ENCODE results near the gene TRMT10B. TPM values are rescaled to one million over a fixed set of nuclear protein-coding genes. Genes with fewer than 3 reads are reported as not detected.

Gene TRMT10B
- total and polyA plus RNA-seq, 10 of the 15 experiments (the other 5 are each of a cell fraction or from before 2014, with no cell fraction given) = 3.7 to 11.7 (median 6.8) TPM

- TF ChIP-seq TCF12 (IDR thresholded peaks at IDR 0.05; ENCODE audit: low read depth, low read length) (no peak), BCL3 (IDR thresholded peaks at IDR 0.05; ENCODE audit: borderline replicate concordance, insufficient read depth, low read depth, low read length, poor library complexity, severe bottlenecking) (no peak), CEBPB (IDR thresholded peaks at IDR 0.05; ENCODE audit: borderline replicate concordance in 1 of 2, low read depth in 2 of 2, low read length in 2 of 2) (no peak), EP300 (IDR thresholded peaks at IDR 0.05; ENCODE audit: borderline replicate concordance in 1 of 2, control insufficient read depth in 1 of 2, low read depth in 2 of 2, low read length in 2 of 2) (no peak)
Observed at GRCh38 chr9:37758747-37759146, 5.1 kb downstream of the TRMT10B start (continued).

GRCh38 chr9:37760416-37761161, 7.0 kb downstream of the TRMT10B start:
- POLR2A ChIA-PET = no interaction called here
- H3K4me3 ChIP-seq = no peak overlapping the region
- no peaks in the 10 kb centered on the region for H3K9me3 ChIP-seq (replicated peaks; ENCODE audit: control insufficient read depth, insufficient read depth, low read length)
- no peak for DNase-seq (ENCODE audit: low read depth, low spot score)
- H3K79me2 ChIP-seq (ENCODE audit: control insufficient read depth, insufficient read depth, low read length) = no peaks in the 10 kb centered on the region
- CTCF ChIA-PET = interaction anchor here (0.7 to 1.4 kb wide), 3 partner anchors 10 to 13 kb away, joined by 3 to 5 read pairs (median 3); no protein-coding TSS in a partner anchor
- H3K36me3 ChIP-seq (ENCODE audit: control insufficient read depth in 2 of 2, insufficient read depth in 2 of 2, low read length in 1 of 2) = no peaks in the 10 kb centered on the region
- in situ Hi-C loops (cut with MboI) (no loop called here), intact Hi-C loops (cut with micrococcal nuclease; ENCODE audit: unreplicated experiment) (no loop called here)
- no TSS peak for BruUV-seq (replicated peaks)
- H3K27ac ChIP-seq (ENCODE audit: control insufficient read depth, insufficient read depth) = no peak overlapping the region
- H2AFZ ChIP-seq (ENCODE audit: control insufficient read depth, low read depth, low read length) = no peak overlapping the region
- RAD21 ChIA-PET (ENCODE audit: unreplicated experiment) = no interaction called here
- ATAC-seq = no peak
- no peaks in the 10 kb centered on the region for H3K4me1 ChIP-seq (ENCODE audit: control insufficient read depth, insufficient read depth, low read length)
- no peak overlapping the region for H3K4me2 ChIP-seq (ENCODE audit: control insufficient read depth, insufficient read depth)
- whole genome bisulfite sequencing (ENCODE audit: insufficient coverage, insufficient replicate concordance, low lambda C conversion rate, missing lambda C conversion rate) = 90% methylated on average over 7 of the region's 7 CpGs
- TF ChIP-seq RFX5 (IDR thresholded peaks at IDR 0.05; ENCODE audit: low read depth, low read length) (no peak), CBFB (IDR thresholded peaks at IDR 0.05; ENCODE audit: low read depth) (no peak), JUNB (IDR thresholded peaks at IDR 0.05) (no peak), FOS (IDR thresholded peaks at IDR 0.05; ENCODE audit: borderline replicate concordance, extremely low read depth, insufficient read length) (no peak)
- no peak overlapping the region for H3K9ac ChIP-seq (ENCODE audit: control insufficient read depth, insufficient read depth, low read length)
- SMC1A ChIA-PET (ENCODE audit: uncharacterized antibody, unreplicated experiment) = no interaction called here
- H3K27me3 ChIP-seq (replicated peaks in 1 of 2; ENCODE audit: control insufficient read depth in 2 of 2, insufficient read depth in 2 of 2, low read length in 1 of 2) = no peaks in the 10 kb centered on the region
- no peak for FAIRE-seq
- no peaks in the 10 kb centered on the region for H4K20me1 ChIP-seq (ENCODE audit: control insufficient read depth, insufficient read depth)
